Ishikawa (cell line): ENCODE measurements around the gene SLX4.

Experiments used
- CEBPB ChIP-seq: IDR thresholded peaks from 2 replicates; pipeline ENCODE4 v1.6.1; 2012
- CREB1 ChIP-seq: IDR thresholded peaks from 2 replicates; pipeline ENCODE4 v1.6.1; 2012; ENCODE audit warnings: low read depth
- EGR1 ChIP-seq: IDR thresholded peaks from 2 replicates; pipeline ENCODE4 v1.6.1; 2012
- EP300 ChIP-seq: IDR thresholded peaks from 2 replicates; pipeline ENCODE4 v1.6.1; 2012; ENCODE audit warnings: borderline replicate concordance
- FOXM1 ChIP-seq: IDR thresholded peaks from 2 replicates; pipeline ENCODE4 v1.6.1; 2012; ENCODE audit warnings: low read depth, borderline replicate concordance
- NFIC ChIP-seq: IDR thresholded peaks from 2 replicates; pipeline ENCODE4 v1.6.1; 2012
- RAD21 ChIP-seq: IDR thresholded peaks from 2 replicates; pipeline ENCODE4 v1.6.1; 2012; ENCODE audit warnings: low read depth
- TAF1 ChIP-seq: IDR thresholded peaks from 2 replicates; pipeline ENCODE4 v1.6.1; 2012; ENCODE audit warnings: low read depth, mild to moderate bottlenecking
- TCF12 ChIP-seq: IDR thresholded peaks from 2 replicates; pipeline ENCODE4 v1.6.1; 2012; ENCODE audit warnings: low read depth
- TEAD4 ChIP-seq: IDR thresholded peaks from 2 replicates; pipeline ENCODE4 v1.6.1; 2012
- YY1 ChIP-seq: IDR thresholded peaks from 2 replicates; pipeline ENCODE4 v1.6.1; 2012; ENCODE audit warnings: low read depth
- ZBTB7A ChIP-seq: IDR thresholded peaks from 2 replicates; pipeline ENCODE4 v1.6.1; 2012; ENCODE audit warnings: low read depth
- TF ChIP-seq, protein P1 (sequence below): IDR thresholded peaks from 2 replicates; pipeline ENCODE4 v1.6.1; 2012
- TF ChIP-seq, protein P2 (sequence below): IDR thresholded peaks from 2 replicates; pipeline ENCODE4 v1.6.1; 2012; ENCODE audit warnings: low read depth, mild to moderate bottlenecking
- TF ChIP-seq, protein P3 (sequence below): IDR thresholded peaks from 2 replicates; pipeline ENCODE4 v1.6.1; 2012

SLX4 gene

DNA sequence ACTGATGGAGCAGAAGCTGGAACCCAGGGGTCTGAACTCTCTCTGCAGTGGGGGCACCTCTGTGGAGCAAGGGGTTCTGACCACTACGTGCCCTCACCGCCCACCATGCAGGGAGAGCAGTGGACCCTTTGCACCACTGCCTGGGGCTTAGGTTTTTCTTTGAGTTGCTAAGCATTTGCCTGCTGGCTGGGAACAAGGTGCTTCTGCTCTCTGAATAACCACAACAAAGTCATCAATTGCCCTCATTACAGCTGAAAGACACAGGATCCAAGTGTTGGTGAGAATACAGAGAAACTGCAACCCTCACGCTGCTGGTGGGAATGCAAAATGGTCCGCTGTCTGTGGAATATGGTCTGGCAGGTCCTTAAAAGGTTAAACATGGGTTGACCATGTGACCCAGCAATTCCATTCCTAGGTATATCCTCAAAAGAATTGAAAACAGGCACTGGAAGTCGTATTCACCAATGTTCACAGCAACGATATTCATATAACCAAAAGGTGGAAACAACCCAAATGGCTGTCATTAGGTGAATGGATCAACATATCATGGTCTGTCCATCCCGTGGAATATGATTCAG, 57.0 kb downstream of the SLX4 start:
- TF ChIP-seq EGR1: no peak
- TF ChIP-seq, protein P1, sequence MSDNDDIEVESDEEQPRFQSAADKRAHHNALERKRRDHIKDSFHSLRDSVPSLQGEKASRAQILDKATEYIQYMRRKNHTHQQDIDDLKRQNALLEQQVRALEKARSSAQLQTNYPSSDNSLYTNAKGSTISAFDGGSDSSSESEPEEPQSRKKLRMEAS: no peak

DNA sequence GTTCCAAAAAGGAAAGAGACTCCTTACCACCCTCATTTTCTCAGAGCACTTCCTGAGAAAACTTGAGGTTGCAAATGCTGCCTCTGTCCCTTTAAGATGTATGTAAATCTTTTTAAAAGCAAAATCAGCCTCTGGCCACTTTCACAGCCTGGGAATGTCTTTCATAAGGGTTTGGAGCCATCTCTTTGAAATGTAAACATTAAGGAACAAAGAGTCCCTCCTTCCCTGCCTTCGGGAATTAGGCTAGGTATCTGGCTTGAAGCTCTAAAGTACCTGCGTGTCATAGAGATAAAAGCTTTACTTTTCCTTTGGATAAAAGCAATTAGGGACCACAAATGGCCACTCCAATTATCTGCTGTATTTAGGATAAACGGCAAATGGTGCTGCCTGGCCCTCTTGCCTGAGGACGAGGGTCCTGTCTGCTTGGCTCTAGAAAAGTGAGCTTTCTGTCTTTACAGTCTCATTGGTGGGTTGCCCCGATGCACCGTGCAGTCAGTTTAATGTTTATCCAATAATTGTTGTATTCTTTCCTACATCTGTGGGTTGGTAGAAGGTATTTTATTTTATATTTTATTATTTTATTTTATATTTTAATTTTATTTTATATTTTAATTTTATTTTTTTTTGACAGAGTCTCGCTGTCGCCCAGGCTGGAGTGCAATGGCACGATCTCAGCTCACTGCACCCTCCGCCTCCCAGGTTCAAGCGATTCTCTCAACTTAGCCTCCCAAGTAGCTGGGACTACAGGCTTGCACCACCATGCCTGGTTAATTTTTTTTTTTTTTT, 58.1 kb downstream of the SLX4 start:
- TF ChIP-seq TEAD4: no peak
- no peak for TF ChIP-seq RAD21
- TF ChIP-seq NFIC: no peak
- TF ChIP-seq TAF1: no peak
- TF ChIP-seq, protein P2, sequence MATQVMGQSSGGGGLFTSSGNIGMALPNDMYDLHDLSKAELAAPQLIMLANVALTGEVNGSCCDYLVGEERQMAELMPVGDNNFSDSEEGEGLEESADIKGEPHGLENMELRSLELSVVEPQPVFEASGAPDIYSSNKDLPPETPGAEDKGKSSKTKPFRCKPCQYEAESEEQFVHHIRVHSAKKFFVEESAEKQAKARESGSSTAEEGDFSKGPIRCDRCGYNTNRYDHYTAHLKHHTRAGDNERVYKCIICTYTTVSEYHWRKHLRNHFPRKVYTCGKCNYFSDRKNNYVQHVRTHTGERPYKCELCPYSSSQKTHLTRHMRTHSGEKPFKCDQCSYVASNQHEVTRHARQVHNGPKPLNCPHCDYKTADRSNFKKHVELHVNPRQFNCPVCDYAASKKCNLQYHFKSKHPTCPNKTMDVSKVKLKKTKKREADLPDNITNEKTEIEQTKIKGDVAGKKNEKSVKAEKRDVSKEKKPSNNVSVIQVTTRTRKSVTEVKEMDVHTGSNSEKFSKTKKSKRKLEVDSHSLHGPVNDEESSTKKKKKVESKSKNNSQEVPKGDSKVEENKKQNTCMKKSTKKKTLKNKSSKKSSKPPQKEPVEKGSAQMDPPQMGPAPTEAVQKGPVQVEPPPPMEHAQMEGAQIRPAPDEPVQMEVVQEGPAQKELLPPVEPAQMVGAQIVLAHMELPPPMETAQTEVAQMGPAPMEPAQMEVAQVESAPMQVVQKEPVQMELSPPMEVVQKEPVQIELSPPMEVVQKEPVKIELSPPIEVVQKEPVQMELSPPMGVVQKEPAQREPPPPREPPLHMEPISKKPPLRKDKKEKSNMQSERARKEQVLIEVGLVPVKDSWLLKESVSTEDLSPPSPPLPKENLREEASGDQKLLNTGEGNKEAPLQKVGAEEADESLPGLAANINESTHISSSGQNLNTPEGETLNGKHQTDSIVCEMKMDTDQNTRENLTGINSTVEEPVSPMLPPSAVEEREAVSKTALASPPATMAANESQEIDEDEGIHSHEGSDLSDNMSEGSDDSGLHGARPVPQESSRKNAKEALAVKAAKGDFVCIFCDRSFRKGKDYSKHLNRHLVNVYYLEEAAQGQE: no peak
- no peak for TF ChIP-seq YY1
- TF ChIP-seq, protein P3, sequence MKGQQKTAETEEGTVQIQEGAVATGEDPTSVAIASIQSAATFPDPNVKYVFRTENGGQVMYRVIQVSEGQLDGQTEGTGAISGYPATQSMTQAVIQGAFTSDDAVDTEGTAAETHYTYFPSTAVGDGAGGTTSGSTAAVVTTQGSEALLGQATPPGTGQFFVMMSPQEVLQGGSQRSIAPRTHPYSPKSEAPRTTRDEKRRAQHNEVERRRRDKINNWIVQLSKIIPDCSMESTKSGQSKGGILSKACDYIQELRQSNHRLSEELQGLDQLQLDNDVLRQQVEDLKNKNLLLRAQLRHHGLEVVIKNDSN: no peak
- TF ChIP-seq, protein P1: no peak
- no peak for TF ChIP-seq CEBPB
- no peak for TF ChIP-seq EP300
- TF ChIP-seq TCF12: no peak
- no peak for TF ChIP-seq ZBTB7A
- TF ChIP-seq EGR1: no peak
- TF ChIP-seq FOXM1: no peak
- TF ChIP-seq CREB1: no peak

DNA sequence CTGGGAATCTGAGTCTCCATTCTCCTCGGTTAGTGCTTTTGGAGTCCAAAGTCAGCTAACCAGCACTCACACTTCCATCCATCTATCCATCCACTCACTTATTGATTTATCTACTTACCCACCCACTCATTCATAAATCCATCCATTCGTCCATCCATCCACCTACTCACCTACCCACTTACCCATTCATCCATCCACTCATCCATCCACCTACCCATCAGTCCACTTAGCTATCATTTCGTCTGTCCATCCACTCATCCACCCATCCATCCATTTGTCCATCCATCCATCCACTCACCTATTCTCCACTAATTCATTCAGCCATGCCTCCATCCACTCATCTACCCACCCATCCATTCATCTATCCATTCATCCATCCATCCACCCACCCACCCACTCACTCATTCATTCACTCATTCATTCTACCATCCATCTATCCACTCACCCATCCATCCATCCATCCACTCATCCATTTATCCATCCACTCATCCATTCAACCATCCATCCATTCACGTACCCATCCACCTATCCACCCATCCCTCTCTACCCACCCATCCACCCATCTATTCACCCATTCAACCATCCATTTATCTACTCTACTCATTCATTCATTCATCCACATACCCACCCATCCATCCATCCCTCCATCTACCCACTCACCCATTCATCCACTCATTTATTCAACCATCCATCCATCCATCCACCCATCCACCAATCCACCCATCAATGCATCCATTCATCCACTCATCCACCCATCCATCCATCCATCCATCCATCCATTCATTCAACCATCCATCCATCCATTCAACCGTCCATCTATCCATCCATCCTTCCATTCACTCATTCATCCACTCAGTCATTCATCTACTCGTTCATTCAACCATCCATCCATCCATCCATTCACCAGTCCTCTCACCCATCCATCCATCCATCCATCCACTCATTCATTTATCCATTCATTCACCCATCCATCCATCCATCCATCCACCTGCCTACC, 60.3 kb downstream of the SLX4 start:
- TF ChIP-seq ZBTB7A (no peak), TEAD4 (no peak), TAF1 (no peak), EGR1 (no peak), NFIC (no peak), EP300 (no peak), FOXM1 (no peak), CREB1 (no peak), TCF12 (no peak), RAD21 (no peak), CEBPB (no peak), YY1 (no peak)
- TF ChIP-seq, protein P3: no peak
- TF ChIP-seq, protein P1: no peak
- TF ChIP-seq, protein P2: no peak

DNA sequence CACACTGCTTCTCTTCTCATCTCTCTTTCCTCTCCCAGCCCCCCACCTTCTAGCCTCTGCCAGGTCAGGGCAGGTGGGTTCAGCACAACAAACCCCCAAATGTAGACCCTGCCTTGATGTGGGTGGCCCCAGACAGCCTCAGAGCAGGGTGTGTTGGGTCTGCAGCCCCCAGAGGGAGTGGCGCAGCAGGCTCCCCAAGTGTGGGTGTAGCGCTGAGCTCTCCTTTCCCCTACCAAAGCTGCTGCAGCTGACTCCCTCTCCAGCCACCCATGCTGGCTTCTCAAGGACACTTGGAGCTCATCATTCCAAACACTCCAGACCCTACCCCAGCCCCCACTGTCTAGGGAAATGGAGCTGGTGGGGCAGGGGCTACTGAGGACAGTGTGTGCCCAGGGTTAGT, 61.5 kb downstream of the SLX4 start:
- TF ChIP-seq, protein P2: no peak
